NCI-H1048 (cell line): Measurements from ENCODE around the gene CHCT1.
A peak's percentile ranks its signal among the peaks of the same experiment; 100 is the strongest.
"Not testable (repeated sequence)": the region's sequence is repeated elsewhere in the genome, so short reads cannot be mapped to it uniquely, and the experiment has no call there.

Source experiments
- DNase-seq: peaks from one replicate; lab custom pipeline; 2025; lab: John Stamatoyannopoulos, UW

Gene CHCT1

DNA sequence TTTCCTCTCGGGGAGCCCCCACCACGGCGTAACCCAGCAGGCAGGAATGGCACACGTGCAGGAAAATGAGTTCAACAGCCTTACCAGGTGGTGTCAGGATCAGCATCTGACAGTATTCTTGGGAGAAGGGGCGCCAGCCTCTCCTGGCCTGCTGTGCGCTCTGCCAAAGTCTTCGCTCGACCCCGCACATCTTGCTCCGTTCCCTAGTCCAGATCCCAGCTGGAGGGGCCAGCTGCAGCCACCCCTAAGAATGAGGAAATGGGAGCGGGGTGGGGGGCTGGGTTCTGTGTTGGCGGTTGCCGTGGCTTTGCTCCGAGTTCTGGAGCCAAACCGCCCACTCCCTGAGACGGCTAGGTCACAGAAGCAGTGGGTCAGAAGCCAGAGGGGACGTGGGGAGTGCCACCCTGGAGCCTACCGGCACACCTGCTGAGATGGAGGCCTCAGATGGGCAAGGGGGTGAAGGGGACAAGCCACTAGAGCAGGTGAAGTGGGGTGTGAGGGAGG, at the start of gene CHCT1:
TSS of gene CHCT1 (plus strand) at position 328 of the 504 bp plus-strand sequence. CDS start at position 432, 104 bp downstream.
- no peak for DNase-seq

DNA sequence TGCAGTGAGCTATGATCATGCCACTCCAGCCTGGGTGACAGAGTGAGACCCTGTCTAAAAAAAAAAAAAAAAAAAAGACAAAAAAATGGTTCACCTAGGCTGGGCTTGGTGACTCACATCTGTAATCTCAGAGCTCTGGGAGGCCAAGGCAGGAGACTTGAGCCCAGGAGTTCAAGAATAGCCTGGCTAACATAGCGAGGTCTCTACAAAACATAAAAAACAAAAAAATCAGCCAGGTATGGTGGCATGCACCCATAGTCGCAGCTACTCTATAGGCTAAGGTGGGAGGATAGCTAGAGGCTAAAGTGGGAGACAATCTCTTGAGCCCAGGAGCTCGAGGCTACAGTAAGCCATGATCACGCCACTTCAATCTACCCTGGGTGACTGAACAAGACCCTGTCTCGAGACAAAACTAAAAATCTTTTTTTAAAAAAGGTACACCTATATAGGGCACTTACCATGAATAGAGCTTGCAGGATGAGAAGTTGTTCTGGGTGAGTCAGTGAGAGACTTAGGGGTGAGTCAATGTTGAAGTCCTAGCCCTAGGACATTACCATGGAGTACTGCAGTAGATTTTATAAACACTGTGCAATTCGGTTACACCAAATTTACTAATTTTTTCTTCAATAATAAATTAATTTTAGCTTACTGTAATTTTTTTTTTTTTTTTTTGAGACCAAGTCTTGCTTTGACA, 49.4 kb upstream of the CHCT1 start:
- DNase-seq = no peak

DNA sequence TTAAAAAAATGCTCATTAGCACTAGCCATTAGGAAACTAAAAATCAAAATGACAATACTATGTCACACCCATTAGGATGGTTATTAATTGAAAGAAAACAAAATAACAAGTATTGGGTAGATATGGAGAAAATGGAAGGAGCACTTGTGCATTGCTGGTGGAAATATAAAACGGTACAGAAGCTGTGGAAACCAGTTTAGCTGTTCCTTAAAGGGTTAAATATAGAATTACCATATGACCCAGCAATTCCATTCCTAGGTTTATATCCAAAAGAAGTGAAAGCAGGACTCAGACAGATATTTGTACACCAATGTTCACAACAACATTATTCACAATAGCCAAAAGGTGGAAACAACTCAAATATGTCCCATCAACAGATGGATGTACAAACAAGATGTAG, 44.1 kb upstream of the CHCT1 start:
- not testable (repeated sequence) for DNase-seq

DNA sequence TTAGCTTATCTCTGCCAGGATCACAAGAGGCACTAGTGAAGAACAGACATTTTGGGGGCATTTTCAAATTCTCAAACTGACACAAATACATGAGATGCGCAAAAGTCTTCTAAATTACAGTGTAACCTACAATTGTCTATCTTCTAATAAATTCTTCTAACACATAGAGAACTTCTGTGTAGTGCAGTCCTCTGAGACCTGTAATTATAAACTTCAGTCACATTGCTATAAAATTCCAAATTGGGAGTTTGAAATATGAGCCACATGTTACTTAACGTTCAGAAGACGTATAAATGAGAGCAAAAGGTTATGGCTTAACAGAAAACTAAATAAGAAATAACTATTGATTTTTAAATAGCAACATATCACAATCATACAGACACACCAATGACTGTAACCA, 42.8 kb upstream of the CHCT1 start:
- DNase-seq = not testable (repeated sequence)

DNA sequence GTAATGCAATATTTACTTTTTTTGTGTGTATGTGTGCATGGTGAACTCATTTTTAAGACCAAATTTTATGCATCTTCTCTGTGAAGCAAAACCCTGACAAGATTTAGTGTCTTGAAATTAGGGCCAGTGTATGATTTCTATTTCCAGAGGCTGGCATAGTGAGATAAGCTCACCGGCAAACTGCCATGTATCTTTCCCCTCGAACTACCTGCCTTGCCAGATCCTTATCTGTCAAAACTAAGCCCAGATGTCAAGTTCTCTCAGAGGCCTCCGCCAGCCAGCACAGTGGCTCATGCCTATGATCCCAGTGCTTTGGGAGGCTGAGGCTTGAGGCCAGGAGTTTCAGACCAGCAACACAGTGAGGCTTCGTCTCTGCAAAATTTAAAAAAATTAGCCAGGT, 40.3 kb upstream of the CHCT1 start:
- no peak for DNase-seq

DNA sequence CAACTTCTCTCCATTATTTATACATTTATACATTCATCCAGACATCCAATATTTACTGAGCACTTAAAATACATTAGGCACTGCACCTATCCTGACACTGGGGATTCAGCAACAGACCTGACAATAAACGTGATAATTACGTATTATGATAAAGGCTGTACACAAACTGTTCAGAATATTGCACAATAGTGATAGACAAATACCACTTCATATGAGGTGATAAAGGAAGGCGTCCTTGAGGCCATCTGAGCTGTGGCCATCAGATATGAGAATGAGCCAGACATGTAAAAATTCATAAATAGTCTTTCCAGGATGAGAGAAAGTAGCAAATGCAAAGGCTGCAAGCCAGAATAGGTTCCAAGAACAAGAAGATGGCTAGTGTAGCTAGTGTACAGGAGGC, 38.9 kb upstream of the CHCT1 start:
- DNase-seq = no peak

DNA sequence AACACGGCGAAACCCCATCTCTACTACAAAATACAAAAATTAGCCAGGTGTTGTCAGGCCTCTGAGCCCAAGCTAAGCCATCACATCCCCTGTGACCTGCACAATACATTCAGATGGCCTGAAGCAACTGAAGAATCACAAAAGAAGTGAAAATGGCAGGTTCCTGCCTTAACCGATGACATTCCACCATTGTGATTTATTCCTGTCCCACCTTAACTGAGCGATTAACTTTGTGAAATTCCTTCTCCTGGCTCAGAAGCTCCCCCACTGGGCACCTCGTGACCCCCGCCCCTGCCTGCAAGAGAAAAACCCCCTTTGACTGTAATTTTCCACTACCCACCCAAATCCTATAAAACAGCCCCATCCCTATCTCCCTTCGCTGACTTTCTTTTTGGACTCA, 37.4 kb upstream of the CHCT1 start:
- not testable (repeated sequence) for DNase-seq

DNA sequence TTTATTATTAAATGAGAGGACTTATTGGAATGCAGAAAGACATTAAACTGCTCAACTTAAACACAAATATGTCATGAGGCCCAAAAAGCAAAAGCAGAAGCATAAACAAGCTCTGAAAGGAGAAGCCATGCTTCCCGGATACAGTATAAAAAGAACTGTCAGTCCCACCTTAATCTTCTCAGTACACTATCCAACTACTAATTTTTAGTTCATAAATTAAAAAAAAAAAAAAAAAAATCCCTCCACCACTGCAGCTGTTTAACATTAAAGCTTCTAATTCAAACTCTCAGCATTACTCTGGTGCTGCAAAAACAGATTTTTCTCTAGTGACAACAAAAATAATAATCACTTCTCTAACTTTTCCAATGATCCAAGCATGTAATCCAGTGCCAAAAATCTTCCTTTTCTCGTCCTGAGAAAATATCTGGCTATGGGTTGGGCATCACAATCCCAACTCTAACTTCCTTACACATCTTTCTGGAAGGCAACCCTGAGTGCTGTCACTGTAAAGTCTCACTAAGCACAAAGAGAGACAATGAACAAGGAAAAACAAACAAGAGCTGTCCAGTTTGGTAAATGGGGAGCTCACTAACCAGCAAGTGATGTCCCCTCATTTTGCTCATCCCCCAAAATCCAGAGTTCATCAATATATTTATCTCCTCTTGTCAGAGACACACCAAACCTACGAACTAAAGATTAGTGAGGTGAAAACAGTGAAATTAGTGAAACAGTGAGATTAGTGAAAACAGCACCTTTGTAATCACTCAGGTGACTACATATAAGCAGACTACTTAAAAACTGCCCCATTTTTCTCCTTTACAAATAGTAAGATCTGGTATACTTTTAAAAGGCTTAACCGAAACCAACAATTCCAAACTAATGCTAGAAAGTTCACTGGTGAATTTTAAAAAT, 35.9 kb upstream of the CHCT1 start:
- DNase-seq = no peak

DNA sequence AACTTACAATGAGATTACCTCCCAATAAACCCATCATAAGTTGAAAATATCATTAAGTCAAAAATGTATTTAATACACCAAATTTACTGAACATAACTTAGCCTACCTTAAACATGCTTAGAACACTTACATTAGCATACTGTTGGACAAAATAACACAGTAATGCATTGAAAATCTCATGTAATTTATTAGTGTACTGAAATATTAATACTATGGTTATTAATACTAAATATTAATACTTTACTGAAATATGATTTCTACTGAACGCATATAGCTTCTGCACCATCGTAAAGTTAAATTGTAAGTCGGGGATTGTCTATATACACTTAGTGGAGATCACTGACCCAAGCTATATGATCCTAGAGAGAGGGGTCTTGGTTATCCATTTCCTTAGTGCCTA, 34.6 kb upstream of the CHCT1 start:
- no peak for DNase-seq

DNA sequence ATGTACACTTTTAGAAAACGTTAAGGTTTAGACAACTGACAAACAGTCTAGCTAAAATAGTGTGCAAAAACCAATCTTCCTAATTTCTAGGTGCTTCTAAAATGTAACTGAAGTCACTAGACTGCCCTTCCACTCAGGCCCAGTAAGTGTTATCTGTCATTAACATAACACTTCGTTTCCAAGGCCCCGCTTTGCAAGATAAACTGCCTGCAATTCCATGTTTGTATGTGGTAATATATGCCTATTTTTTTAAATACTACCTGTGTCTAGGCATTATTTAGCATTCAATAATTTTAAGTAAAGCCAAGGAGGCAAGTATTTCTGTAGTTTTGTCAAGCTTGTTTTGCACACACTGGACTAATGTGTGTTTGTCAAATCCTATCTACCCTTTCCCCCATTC, 33.5 kb upstream of the CHCT1 start:
- no peak for DNase-seq

DNA sequence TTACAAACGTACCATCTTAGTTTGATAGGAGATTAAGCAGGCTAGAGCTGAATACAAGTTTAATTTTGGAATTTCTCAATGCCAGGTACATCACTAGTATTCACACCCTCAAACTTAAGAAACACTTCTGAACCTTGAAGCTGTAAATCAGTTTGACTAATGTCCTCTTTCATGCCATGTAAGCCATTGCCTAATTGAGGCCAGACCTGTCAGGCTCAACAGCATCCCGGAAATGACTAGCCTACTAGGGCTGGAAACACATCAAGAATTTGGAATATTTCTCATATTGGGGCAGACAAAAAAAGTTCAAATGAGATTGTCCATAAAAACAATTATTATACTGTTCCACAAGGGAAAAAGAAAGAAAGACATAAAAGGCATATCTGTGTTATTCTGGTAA, 32.1 kb upstream of the CHCT1 start:
- no peak for DNase-seq

DNA sequence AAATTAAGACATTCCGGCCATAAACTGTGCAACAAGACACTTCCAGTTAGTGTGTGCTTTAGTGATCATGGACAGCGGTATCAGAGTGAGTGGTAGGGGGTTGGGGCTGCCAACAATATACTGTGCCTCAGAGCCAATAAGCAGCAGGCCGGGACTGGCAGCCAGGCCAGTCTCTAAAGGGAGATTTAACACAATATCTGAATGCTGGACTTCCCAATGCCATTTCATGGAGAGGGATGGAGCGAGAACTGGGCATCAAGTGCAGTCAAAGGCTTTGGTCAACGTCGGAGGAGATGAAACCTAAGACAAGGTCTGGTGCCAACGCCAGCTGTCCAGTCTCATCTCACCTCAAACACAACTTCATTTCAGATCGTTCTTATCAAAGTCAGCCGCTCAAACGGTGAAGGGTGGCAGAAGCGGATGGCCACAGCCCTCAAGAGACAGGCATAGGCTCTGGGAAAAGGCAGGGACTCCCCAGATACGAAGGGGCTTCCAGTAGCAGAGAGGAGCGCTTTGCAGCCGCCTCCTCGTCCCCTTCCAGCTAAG, 31.3 kb upstream of the CHCT1 start:
- no peak for DNase-seq

DNA sequence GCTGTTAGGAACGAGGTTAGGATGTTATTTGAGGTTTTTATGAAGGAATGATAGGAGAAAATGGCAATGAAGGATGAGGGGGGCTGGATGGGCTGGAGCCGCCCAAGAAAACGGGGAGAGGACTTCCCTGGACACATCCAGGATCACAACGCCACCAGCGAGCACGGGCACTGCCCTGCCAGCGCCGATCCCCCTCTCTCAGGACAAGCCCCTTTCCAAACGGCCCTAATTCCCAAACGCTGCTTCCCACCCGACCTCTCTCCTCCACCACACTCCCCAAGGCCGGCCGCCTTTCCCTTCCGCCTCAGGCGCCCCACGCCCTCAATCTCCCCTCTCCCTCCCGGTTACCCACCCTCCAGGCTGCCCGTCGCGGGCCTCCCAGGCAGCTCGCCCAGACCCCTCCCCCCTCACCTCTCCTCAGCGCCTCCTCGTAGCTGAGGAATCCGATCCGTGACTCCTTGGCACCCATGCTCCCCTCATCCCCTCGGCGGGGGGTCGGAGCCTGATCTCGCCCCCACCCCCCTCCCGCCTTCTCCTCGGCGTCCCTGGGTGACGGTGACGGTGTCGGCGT, 30.7 kb upstream of the CHCT1 start:
- DNase-seq = no peak

DNA sequence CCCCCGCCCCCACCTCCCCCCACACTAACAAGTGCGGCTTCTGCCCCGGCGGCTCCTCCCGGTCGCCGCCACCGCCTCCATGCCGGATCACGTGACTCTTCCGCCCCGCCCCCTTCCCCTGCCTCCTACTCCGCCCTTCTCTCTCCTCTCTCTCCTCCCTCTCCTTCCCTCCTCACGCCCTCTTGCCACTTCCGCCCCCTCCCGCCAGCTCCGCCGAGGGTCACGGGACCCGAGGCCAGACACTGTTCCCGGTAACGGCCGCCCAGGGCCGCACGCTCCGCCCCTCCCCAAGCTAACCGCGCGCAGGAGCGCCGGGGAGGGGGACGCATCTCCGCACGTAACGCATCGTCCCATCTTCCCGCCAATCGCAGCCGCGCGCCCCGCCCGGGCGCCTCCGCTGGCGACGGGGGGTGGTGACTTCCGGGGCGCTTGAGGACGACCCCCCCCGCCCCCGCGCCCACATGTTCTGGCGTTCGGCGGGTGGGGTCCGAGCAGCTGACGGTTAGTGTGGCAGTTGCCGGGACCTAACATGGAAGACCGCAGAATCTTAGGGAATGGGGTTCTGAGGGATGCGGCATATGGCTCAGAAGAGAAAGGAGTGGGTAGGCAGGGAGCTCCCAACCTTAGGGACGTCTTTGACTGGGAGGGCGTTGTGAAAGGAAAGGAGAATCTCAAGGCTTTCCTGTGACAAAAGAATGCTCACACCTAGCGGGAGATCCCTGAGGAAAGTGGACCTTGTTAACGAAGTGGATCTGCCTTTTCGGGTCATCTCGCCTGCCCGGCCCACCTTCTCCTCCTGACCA, 30.0 kb upstream of the CHCT1 start, which contains the start of gene USP32:
TSS of gene USP32 (minus strand) at position 92 of the 803 bp plus-strand sequence. CDS start 194 bp downstream, outside the sequence.
- DNase-seq = peak; percentile 80

DNA sequence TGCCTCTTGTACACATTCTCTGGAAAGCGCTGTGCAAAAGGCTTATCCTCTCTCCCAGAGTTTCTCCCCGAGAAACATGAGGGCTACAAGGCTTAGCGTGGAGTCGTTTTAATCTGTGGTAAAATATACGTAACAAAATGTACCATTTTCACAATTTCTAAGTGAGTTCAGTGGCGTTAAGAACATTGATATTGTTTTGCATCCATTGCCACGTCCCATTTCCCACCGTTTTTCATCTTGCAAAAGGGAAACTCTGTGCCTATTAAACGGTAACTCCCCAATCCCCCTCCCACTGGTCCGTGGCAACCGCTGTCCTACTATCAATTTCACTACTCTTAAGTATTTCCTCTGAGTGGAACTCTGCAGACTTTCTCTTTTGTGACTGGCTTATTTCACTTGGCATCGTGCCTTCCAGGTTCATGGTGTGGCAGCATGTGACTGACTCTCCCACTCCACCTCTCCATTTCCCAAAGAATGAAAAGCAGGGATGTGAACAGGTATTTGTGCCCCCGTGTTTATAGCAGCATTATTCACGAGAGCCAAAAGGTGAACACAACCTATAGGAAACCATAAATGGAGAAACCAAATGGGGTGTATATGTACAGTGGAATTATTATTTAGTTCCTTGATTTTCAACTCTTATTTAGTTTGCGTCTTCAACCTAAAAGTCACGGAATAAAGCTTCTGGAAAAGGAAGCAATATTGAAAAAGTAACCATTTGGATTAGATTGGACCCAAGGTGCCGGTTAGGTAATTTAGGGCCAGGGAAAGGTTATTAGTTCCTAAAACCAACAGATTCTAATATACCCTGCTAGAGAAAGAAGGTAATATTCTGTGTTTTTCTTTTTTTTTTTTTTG, 29.2 kb upstream of the CHCT1 start:
- no peak for DNase-seq

DNA sequence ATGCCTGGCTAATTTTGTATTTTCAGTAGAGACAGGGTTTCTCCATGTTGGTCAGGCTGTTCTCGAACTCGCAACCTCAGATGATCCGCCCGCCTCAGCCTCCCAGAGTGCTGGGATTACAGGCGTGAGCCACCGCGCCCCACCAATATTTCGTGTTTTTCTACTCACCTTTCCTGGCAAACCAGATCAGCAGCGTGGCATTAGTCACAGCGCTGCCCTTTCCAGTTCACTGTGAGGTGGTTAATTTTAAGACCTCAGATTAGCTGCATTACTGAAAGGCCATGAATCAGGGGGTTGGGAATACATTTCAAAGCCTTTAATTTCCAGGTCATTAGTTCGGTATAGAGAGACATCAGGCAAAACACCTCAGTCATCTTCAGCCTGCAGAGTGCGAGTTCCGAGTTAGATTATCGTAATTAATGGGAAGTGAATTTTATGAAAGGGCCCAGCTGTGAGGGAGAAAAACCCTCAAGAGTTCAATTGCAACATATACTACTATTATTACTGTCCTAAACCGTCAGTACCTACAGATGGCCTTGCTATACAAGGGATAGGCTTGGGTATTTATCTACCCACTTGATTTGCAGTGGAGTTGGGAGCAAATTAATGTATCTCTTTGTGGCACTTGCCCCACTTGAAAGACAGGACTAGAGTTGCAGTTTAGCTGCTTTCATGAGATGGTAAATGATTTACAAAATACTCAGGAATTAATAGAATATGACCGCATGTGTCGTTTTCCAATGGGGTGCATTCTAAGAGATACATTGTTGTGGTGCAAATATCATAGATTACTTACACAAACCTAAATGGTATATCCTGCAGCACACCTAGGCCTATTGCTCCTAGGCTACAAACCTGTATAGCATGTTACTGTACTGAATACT, 28.2 kb upstream of the CHCT1 start:
- DNase-seq = no peak

DNA sequence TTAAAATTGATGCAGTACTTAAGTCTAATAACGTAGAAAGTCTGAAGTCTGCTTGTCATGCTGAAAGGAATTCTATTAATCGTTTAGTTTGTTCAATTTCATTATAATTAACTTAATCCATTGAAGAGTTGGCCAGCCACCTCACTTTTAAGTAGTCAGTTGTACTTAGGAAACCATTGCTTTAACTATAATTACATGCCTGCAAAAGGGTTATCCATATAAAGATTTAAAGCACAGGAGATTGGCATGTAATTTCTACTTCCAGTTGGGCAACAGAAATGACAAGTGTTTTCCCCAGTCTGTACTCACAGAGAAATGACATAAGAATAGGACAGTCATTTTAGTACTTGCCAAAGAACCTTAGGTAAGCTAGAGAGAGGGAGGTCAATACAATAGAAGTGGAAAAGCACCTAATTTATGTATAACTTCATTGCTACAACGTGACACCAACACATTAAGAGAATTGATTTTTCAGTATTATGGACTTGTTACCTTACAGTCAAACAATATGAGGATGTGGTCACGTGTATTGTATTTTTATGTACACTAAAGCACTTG, 26.7 kb upstream of the CHCT1 start:
- DNase-seq = no peak

DNA sequence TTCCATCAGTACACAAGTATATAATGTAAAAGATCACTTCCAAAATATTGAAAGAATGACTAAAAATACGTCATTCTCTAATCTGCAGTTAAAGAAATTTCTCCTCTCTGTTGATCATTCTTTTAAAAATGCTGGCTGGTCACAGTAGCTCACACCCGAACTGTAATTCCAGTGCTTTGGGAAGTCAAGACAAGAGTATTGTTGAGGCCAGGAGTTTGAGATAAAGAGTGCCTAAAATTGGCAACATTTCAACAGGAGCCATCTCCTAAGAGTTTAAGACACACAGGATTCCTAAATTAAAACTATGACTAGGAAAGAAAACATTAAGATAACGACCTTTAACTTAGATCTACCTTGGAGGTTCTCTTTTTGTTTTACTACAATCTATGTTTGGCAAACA, 25.9 kb upstream of the CHCT1 start:
- no peak for DNase-seq
